Measurements from ENCODE around the gene PMIS2.

PMIS2 gene

GRCh38 chr19:35636651-35637050 is 50.7 kb downstream of the PMIS2 start:
- no peak for DNase-seq
